Neural progenitor cell (in vitro differentiated cells): ENCODE data around the gene BDKRB2. TPM values are rescaled to one million over a fixed set of nuclear protein-coding genes. Genes with fewer than 3 reads are reported as not detected.
A peak's percentile ranks its signal among the peaks of the same experiment; 100 is the strongest.

Source experiments
- DNase-seq: peaks from one replicate; pipeline ENCODE4 v3.0.0-alpha.2; 2016; ENCODE audit warnings: low spot score
- H2AFZ ChIP-seq: fragments of 200-600 bp; sonication (generic); replicated peaks from 2 replicates; pipeline ENCODE4 v1.6.1; 2016; ENCODE audit warnings: antibody characterized with exemption
- H3F3A ChIP-seq: fragments of 200-600 bp; sonication (generic); 2 replicates; pipeline ENCODE4 v1.6.1; 2016; ENCODE audit warnings: antibody characterized with exemption, low read depth
- H3K27ac ChIP-seq: fragments of 200-600 bp; sonication (generic); 2 replicates; pipeline ENCODE4 v1.5.1; 2016; ENCODE audit warnings: mild to moderate bottlenecking
- H3K27me3 ChIP-seq: fragments of 200-600 bp; sonication (generic); 2 replicates; pipeline ENCODE4 v1.6.1; 2016; ENCODE audit warnings: mild to moderate bottlenecking, moderate library complexity
- H3K36me3 ChIP-seq: fragments of 200-600 bp; sonication (generic); 2 replicates; pipeline ENCODE4 v1.5.1; 2016
- H3K4me1 ChIP-seq: fragments of 200-600 bp; sonication (generic); 2 replicates; pipeline ENCODE4 v1.6.1; 2016; ENCODE audit warnings: mixed run types
- H3K4me2 ChIP-seq: fragments of 200-600 bp; sonication (generic); 2 replicates; pipeline ENCODE4 v1.6.1; 2016
- H3K4me3 ChIP-seq: fragments of 200-600 bp; sonication (generic); 2 replicates; pipeline ENCODE4 v1.5.1; 2016
- H3K79me2 ChIP-seq: fragments of 200-600 bp; sonication (generic); 2 replicates; pipeline ENCODE4 v1.6.1; 2016; ENCODE audit warnings: low read depth
- H3K9ac ChIP-seq: fragments of 200-600 bp; sonication (generic); 2 replicates; pipeline ENCODE4 v1.6.1; 2016
- H3K9me3 ChIP-seq: fragments of 200-600 bp; sonication (generic); 2 replicates; pipeline ENCODE4 v1.5.1; 2016; ENCODE audit warnings: low read depth
- H4K20me1 ChIP-seq: fragments of 200-600 bp; sonication (generic); 2 replicates; pipeline ENCODE4 v1.6.1; 2016; ENCODE audit warnings: low read depth
- H3K27ac Mint-ChIP-seq: 3 replicates; pipeline ENCODE4 v1.8.0; 2021; ENCODE audit warnings: mixed read lengths
- H3K27me3 Mint-ChIP-seq: 2 replicates; pipeline ENCODE4 v1.8.0; 2022; ENCODE audit warnings: low read depth, mild to moderate bottlenecking, inconsistent platforms, moderate library complexity, mixed read lengths; ENCODE audit not compliant: insufficient read depth
- H3K36me3 Mint-ChIP-seq: 3 replicates; pipeline ENCODE4 v1.8.0; 2021; ENCODE audit warnings: mixed read lengths
- H3K4me1 Mint-ChIP-seq: 3 replicates; pipeline ENCODE4 v1.8.0; 2021; ENCODE audit warnings: mixed read lengths
- H3K4me3 Mint-ChIP-seq: 3 replicates; pipeline ENCODE4 v1.8.0; 2021; ENCODE audit warnings: mild to moderate bottlenecking, moderate library complexity, mixed read lengths
- H3K9me3 Mint-ChIP-seq: 3 replicates; pipeline ENCODE4 v1.8.0; 2020; ENCODE audit warnings: mixed read lengths
- EZH2 ChIP-seq: fragments of 200-600 bp; sonication (generic); IDR thresholded peaks from 2 replicates; pipeline ENCODE4 v1.6.1; 2017; ENCODE audit warnings: antibody characterized with exemption, mild to moderate bottlenecking, moderate library complexity
- EZH2phosphoT487 ChIP-seq: fragments of 200-600 bp; sonication (generic); IDR thresholded peaks from 2 replicates; pipeline ENCODE4 v1.6.1; 2017; ENCODE audit warnings: antibody characterized with exemption
- total RNA-seq: library from RNA; depleted of rRNA; stranded (reverse); fragments of >200 nt; gene quantifications from 2 replicates; pipeline ENCODE4 v1.2.3, GENCODE V29; 2015; ENCODE audit warnings: low replicate concordance
- TF ChIP-seq, protein P1 (sequence below): fragments of 200-600 bp; sonication (generic); IDR thresholded peaks from 2 replicates; pipeline ENCODE4 v1.5.1; 2017; ENCODE audit warnings: antibody characterized with exemption, mild to moderate bottlenecking

Gene BDKRB2
- total RNA-seq, 1 donor from 2014 or later = 0.37 TPM

DNA sequence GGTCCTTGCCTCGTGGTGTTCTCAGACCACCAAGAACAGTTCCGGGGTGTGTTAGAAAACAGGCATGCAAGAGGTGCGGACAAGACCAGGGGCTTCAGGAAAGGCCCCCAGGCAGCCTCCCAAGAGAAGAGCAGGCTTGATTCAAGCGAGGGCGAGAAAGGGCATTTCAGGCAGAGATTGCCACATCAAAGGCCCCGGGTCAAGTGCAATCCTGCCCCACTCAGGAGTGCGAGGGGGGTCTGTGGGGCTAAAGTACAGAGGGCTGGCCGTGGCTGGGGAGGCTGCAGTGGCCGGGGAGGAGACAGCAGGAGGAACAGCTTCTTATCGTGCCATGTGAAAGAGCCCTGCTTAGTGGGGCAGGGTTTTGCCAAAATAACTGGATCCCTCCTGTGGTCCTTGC lies 2.7 kb upstream of the BDKRB2 start:
- Histone ChIP-seq H3K9me3 (no peaks in the 10 kb centered on the region), H2AFZ (no peak overlapping the region), H3K4me2 (no peak overlapping the region), H4K20me1 (no peaks in the 10 kb centered on the region), H3K79me2 (no peaks in the 10 kb centered on the region), H3F3A (no peaks in the 10 kb centered on the region), H3K27ac (no peak overlapping the region), H3K9ac (no peak overlapping the region), H3K36me3 (no peaks in the 10 kb centered on the region), H3K4me1 (peaks cover 10% of the 10 kb centered on the region), H3K4me3 (no peak overlapping the region), H3K27me3 (peaks cover 31% of the 10 kb centered on the region)
- Mint-ChIP-seq H3K4me1 (peaks cover 16% of the 10 kb centered on the region), H3K27me3 (peaks cover 8% of the 10 kb centered on the region), H3K9me3 (no peaks in the 10 kb centered on the region), H3K4me3 (no peak overlapping the region), H3K36me3 (no peaks in the 10 kb centered on the region), H3K27ac (peak overlapping the region; percentile 90)
- TF ChIP-seq, protein P1, sequence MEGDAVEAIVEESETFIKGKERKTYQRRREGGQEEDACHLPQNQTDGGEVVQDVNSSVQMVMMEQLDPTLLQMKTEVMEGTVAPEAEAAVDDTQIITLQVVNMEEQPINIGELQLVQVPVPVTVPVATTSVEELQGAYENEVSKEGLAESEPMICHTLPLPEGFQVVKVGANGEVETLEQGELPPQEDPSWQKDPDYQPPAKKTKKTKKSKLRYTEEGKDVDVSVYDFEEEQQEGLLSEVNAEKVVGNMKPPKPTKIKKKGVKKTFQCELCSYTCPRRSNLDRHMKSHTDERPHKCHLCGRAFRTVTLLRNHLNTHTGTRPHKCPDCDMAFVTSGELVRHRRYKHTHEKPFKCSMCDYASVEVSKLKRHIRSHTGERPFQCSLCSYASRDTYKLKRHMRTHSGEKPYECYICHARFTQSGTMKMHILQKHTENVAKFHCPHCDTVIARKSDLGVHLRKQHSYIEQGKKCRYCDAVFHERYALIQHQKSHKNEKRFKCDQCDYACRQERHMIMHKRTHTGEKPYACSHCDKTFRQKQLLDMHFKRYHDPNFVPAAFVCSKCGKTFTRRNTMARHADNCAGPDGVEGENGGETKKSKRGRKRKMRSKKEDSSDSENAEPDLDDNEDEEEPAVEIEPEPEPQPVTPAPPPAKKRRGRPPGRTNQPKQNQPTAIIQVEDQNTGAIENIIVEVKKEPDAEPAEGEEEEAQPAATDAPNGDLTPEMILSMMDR = no peak
- TF ChIP-seq EZH2 (no peak), EZH2phosphoT487 (no peak)
- no peak for DNase-seq

DNA sequence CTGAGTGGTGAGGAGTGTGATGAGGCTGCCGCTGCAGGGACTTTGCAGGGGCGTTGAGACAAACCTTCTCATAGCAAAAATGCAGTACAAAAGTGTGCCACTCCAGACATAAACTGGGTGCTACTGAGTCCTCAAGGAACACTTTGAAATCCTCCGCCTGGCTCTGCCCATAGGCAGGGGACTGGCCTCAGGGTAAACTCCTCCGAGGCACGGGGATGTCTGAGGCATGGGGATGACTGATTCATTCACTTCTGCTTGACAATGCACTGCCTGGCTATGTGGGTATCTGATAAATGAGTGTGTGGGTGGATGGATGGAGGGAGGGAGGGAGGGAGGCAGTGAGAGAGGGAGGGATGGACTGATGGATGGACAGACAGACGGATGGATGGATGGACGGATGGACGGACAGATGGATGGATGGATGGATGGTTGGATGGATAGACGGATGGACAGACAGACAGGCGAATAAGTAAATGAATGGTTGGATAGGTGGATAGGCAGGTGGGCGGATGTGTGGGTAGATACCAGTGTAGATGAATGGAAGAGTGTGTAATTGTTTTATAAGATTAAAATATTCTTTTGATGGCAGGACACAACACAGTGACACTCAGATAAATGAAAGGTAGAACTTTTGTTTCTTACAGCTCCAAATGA lies 2.1 kb upstream of the BDKRB2 start:
- Histone ChIP-seq H3K4me3 (no peak overlapping the region), H3K9me3 (no peaks in the 10 kb centered on the region), H3K36me3 (no peaks in the 10 kb centered on the region), H3K79me2 (no peaks in the 10 kb centered on the region), H2AFZ (no peak overlapping the region), H3K9ac (no peak overlapping the region), H3F3A (no peaks in the 10 kb centered on the region), H3K27me3 (peaks cover 31% of the 10 kb centered on the region), H3K4me1 (peaks cover 10% of the 10 kb centered on the region), H3K27ac (no peak overlapping the region), H3K4me2 (no peak overlapping the region), H4K20me1 (no peaks in the 10 kb centered on the region)
- TF ChIP-seq, protein P1 = no peak
- no peak for TF ChIP-seq EZH2
- TF ChIP-seq EZH2phosphoT487 = no peak
- H3K27ac Mint-ChIP-seq = no peak overlapping the region
- no peak overlapping the region for H3K4me3 Mint-ChIP-seq
- no peaks in the 10 kb centered on the region for H3K9me3 Mint-ChIP-seq
- no peaks in the 10 kb centered on the region for H3K36me3 Mint-ChIP-seq
- DNase-seq = no peak
- H3K27me3 Mint-ChIP-seq = peaks cover 8% of the 10 kb centered on the region
- peaks cover 13% of the 10 kb centered on the region for H3K4me1 Mint-ChIP-seq

DNA sequence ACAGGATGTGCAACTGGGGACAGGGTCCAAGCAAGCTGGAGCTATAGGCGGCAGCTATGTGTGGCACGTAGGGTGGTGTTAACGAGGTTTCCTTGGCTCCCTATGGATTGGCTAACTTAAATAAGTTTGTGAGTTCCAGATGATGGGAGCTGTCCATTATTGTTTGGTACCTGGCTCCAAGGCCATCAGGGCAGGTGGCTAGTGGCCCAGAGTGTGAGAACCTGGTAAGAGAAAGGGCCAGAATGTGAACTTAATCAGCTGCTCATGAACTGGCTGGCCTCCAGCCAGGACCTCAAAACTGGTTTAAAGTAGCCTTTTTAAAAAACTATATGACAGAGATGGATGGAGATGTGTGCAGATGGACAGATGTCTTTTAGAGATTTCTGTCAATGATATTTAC lies 1.5 kb upstream of the BDKRB2 start:
- H3K9me3 ChIP-seq = no peaks in the 10 kb centered on the region
- peaks cover 10% of the 10 kb centered on the region for H3K4me1 ChIP-seq
- no peaks in the 10 kb centered on the region for H3K79me2 ChIP-seq
- no peak for DNase-seq
- H4K20me1 ChIP-seq = no peaks in the 10 kb centered on the region
- H3K9me3 Mint-ChIP-seq = no peaks in the 10 kb centered on the region
- H3K9ac ChIP-seq = no peak overlapping the region
- peaks cover 8% of the 10 kb centered on the region for H3K27me3 Mint-ChIP-seq
- peaks cover 31% of the 10 kb centered on the region for H3K27me3 ChIP-seq
- no peak overlapping the region for H3K4me3 Mint-ChIP-seq
- no peak overlapping the region for H3K4me3 ChIP-seq
- no peaks in the 10 kb centered on the region for H3K36me3 ChIP-seq
- H2AFZ ChIP-seq = no peak overlapping the region
- peaks cover 13% of the 10 kb centered on the region for H3K4me1 Mint-ChIP-seq
- H3K27ac Mint-ChIP-seq = no peak overlapping the region
- no peaks in the 10 kb centered on the region for H3F3A ChIP-seq
- TF ChIP-seq, protein P1 = no peak
- TF ChIP-seq EZH2phosphoT487 = no peak
- no peak for TF ChIP-seq EZH2
- H3K4me2 ChIP-seq = no peak overlapping the region
- no peak overlapping the region for H3K27ac ChIP-seq
- no peaks in the 10 kb centered on the region for H3K36me3 Mint-ChIP-seq
